Airway epithelial cell (primary cell): ENCODE measurements around the gene DYTN. TPM values are rescaled to one million over a fixed set of nuclear protein-coding genes. Genes with fewer than 3 reads are reported as not detected.

Source experiments
- total RNA-seq: library from RNA; depleted of rRNA; stranded (reverse); fragments of >200 nt; gene quantifications from 2 replicates; pipeline ENCODE4 v1.2.3, GENCODE V29; 2015

Gene DYTN
- not detected in 2 replicates for total RNA-seq

DNA sequence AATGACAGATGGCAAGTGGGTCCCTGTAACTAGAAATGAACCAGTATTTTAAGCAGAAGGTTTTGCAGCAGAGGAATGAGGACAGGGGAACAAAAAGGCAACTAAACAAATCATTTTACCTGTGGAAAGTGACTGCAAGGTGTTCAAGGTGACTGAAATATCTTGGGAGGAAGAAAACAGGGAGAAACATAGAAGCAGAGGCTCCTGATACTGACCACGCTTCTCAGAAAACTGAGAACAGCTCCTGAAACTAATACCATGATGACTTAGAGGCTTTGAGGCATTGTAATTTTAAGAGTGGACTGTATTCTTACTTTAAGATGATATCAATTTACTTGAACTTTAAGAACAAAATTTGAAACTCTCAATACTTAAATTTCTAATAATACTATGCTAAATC, at the start of gene DYTN:
TSS of gene DYTN (minus strand) at position 101 of the 400 bp plus-strand sequence. CDS start 117 bp downstream, outside the sequence.

GRCh38 chr2:206765242-206766056, 47.3 kb upstream of the DYTN start, which contains the start of the genes FASTKD2 and MDH1B:
Gene FASTKD2, plus strand, starts transcription at chr2:206765606. Its CDS starts 1,088 bp downstream, at chr2:206766694.
Gene MDH1B, minus strand, starts transcription at chr2:206765328. Its CDS starts 57 bp downstream, at chr2:206765271.

GRCh38 chr2:206642075-206643025, 75.8 kb downstream of the DYTN start, which contains the start of gene FAM237A:
Gene FAM237A, plus strand, starts transcription at chr2:206642487. Its CDS starts 1,750 bp downstream, at chr2:206644237.

Other genes with a start within 250 kb of the DYTN start
- gene FAM237A, start 75.9 kb downstream of the DYTN start, total RNA-seq, result not detected in 2 replicates
- 0.14 and 0.28 TPM in 2 replicates for gene MDH1B, start 46.9 kb upstream of the DYTN start, total RNA-seq
- 35.0 and 35.2 TPM in 2 replicates for gene FASTKD2, start 47.2 kb upstream of the DYTN start, total RNA-seq
- not detected in 2 replicates for gene CPO, start 221.1 kb upstream of the DYTN start, total RNA-seq